ENCODE results near the gene HSDL2.
"Not testable (repeated sequence)": the region's sequence is repeated elsewhere in the genome, so short reads cannot be mapped to it uniquely, and the experiment has no call there.

The HSDL2 gene

GRCh38 chr9:112408275-112408674 is 28.4 kb downstream of the HSDL2 start:
- ChIA-PET POLR2A (no interaction called here), CTCF (no interaction called here)
- Histone ChIP-seq H3K27me3 (replicated peaks in 2 of 5; ENCODE audit: control insufficient read depth in 4 of 5, insufficient read depth in 5 of 5, low read length in 4 of 5) (no peaks in the 10 kb centered on the region), H3K36me3 (ENCODE audit: control insufficient read depth in 4 of 4, insufficient read depth in 4 of 4, low read length in 3 of 4) (peaks cover 4 to 21% (median 18%) of the 10 kb centered on the region in 4 experiments), H3K4me1 (ENCODE audit: control extremely low read depth in 1 of 4, control insufficient read depth in 4 of 4, insufficient read depth in 4 of 4, low read length in 3 of 4) (no peaks in the 10 kb centered on the region), H3K9me3 (ENCODE audit: control extremely low read depth in 1 of 5, control insufficient read depth in 4 of 5, insufficient read depth in 2 of 5, low read depth in 1 of 5, low read length in 4 of 5) (no peaks in the 10 kb centered on the region), H3K27ac (ENCODE audit: insufficient read depth in 1 of 2, low read depth in 1 of 2, low read length in 2 of 2, poor library complexity in 1 of 2, severe bottlenecking in 2 of 2) (no peak overlapping the region), H3K4me3 (ENCODE audit: control insufficient read depth in 1 of 7, extremely low read depth in 1 of 7, insufficient read depth in 4 of 7, low read depth in 2 of 7, low read length in 6 of 7) (no peak overlapping the region)
- WGBS (ENCODE audit: insufficient coverage), result no CpG with 5 or more reads among the region's 3 CpGs
- peak in 1 of 3 donors; percentile 13 for DNase-seq

- H3K4me3 ChIP-seq (ENCODE audit: control insufficient read depth in 1 of 7, extremely low read depth in 1 of 7, insufficient read depth in 4 of 7, low read depth in 2 of 7, low read length in 6 of 7), result no peak overlapping the region
- no peaks in the 10 kb centered on the region for H3K4me1 ChIP-seq (ENCODE audit: control extremely low read depth in 1 of 4, control insufficient read depth in 4 of 4, insufficient read depth in 4 of 4, low read length in 3 of 4)
- DNase-seq, result peak in 1 of 3 donors; percentile 3
- H3K36me3 ChIP-seq (ENCODE audit: control insufficient read depth in 4 of 4, insufficient read depth in 4 of 4, low read length in 3 of 4), result peaks cover 4 to 21% (median 18%) of the 10 kb centered on the region in 4 experiments
- ChIA-PET CTCF (no interaction called here), POLR2A (interaction anchor here (0.7 kb wide), 1 partner anchor 1648 kb away, joined by 5 read pairs; no protein-coding TSS in a partner anchor)
- no peak overlapping the region for H3K27ac ChIP-seq (ENCODE audit: insufficient read depth in 1 of 2, low read depth in 1 of 2, low read length in 2 of 2, poor library complexity in 1 of 2, severe bottlenecking in 2 of 2)
- H3K27me3 ChIP-seq (replicated peaks in 2 of 5; ENCODE audit: control insufficient read depth in 4 of 5, insufficient read depth in 5 of 5, low read length in 4 of 5), result no peaks in the 10 kb centered on the region
- WGBS (ENCODE audit: insufficient coverage), result 80% methylated on average over 1 of the region's 4 CpGs
- H3K9me3 ChIP-seq (ENCODE audit: control extremely low read depth in 1 of 5, control insufficient read depth in 4 of 5, insufficient read depth in 2 of 5, low read depth in 1 of 5, low read length in 4 of 5), result no peaks in the 10 kb centered on the region
Measured at GRCh38 chr9:112408819-112409218, 28.9 kb downstream of the HSDL2 start.

- Histone ChIP-seq H3K36me3 (ENCODE audit: control insufficient read depth in 4 of 4, insufficient read depth in 4 of 4, low read length in 3 of 4) (peaks cover 4 to 21% (median 18%) of the 10 kb centered on the region in 4 experiments), H3K27me3 (replicated peaks in 2 of 5; ENCODE audit: control insufficient read depth in 4 of 5, insufficient read depth in 5 of 5, low read length in 4 of 5) (no peaks in the 10 kb centered on the region), H3K4me3 (ENCODE audit: control insufficient read depth in 1 of 7, extremely low read depth in 1 of 7, insufficient read depth in 4 of 7, low read depth in 2 of 7, low read length in 6 of 7) (no peak overlapping the region), H3K27ac (ENCODE audit: insufficient read depth in 1 of 2, low read depth in 1 of 2, low read length in 2 of 2, poor library complexity in 1 of 2, severe bottlenecking in 2 of 2) (no peak overlapping the region), H3K9me3 (ENCODE audit: control extremely low read depth in 1 of 5, control insufficient read depth in 4 of 5, insufficient read depth in 2 of 5, low read depth in 1 of 5, low read length in 4 of 5) (no peaks in the 10 kb centered on the region), H3K4me1 (ENCODE audit: control extremely low read depth in 1 of 4, control insufficient read depth in 4 of 4, insufficient read depth in 4 of 4, low read length in 3 of 4) (no peaks in the 10 kb centered on the region)
- 80% methylated on average over 1 of the region's 4 CpGs for WGBS (ENCODE audit: insufficient coverage)
- ChIA-PET POLR2A (no interaction called here), CTCF (no interaction called here)
- DNase-seq, result no peak
Measured at GRCh38 chr9:112409758-112410157, 29.9 kb downstream of the HSDL2 start.

DNA sequence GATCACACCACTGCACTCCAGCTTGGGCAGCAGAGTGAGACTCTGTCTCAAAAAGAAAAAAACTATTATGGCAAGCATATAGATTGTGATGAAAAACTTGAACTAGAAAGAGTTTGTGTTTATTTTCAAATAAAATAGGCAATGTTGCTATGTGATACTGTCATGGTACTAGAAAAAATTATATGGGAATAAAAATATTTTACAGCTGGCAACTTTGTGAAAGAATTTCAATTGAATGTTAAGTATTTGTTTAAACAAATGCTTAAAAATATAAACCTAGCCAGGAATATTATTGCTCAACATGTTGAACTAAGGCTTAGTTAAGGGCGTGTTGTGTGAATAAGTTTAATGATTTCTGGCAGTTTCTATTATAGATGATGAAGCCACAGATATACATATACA is 31.7 kb downstream of the HSDL2 start:
- Histone ChIP-seq H3K36me3 (ENCODE audit: control insufficient read depth in 4 of 4, insufficient read depth in 4 of 4, low read length in 3 of 4) (peaks cover 4 to 21% (median 17%) of the 10 kb centered on the region in 4 experiments), H3K9me3 (ENCODE audit: control extremely low read depth in 1 of 5, control insufficient read depth in 4 of 5, insufficient read depth in 2 of 5, low read depth in 1 of 5, low read length in 4 of 5) (no peaks in the 10 kb centered on the region), H3K27ac (ENCODE audit: insufficient read depth in 1 of 2, low read depth in 1 of 2, low read length in 2 of 2, poor library complexity in 1 of 2, severe bottlenecking in 2 of 2) (no peak overlapping the region), H3K4me1 (ENCODE audit: control extremely low read depth in 1 of 4, control insufficient read depth in 4 of 4, insufficient read depth in 4 of 4, low read length in 3 of 4) (no peaks in the 10 kb centered on the region), H3K4me3 (ENCODE audit: control insufficient read depth in 1 of 7, extremely low read depth in 1 of 7, insufficient read depth in 4 of 7, low read depth in 2 of 7, low read length in 6 of 7) (no peak overlapping the region), H3K27me3 (replicated peaks in 2 of 5; ENCODE audit: control insufficient read depth in 4 of 5, insufficient read depth in 5 of 5, low read length in 4 of 5) (no peaks in the 10 kb centered on the region)
- POLR2A ChIA-PET, result no interaction called here
- no peak for DNase-seq
- CTCF ChIA-PET, result no interaction called here
- WGBS (ENCODE audit: insufficient coverage), result no CpG with 5 or more reads among the region's 1 CpG

DNA sequence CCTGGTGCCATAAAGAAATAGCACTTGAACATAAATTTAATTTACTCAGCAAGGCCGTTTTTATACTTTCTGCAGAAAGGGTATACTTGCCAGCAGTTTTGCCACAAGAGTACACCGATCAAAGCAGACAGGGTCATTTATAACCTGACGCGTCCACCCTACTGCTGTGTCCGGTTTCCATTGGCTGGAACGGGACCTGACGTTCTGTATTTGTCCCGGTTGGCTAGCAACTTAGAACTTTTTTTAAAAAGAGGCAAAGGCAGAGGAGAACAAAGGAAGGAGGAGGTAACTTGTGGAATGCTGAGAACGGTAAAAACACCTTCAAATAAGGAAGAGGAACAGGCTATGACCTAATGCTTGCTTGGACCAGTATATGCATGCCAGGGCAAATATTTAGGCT is 33.8 kb downstream of the HSDL2 start:
- WGBS (ENCODE audit: insufficient coverage), result 95% methylated on average over 8 of the region's 9 CpGs

GRCh38 chr9:112420208-112420607 is 40.3 kb downstream of the HSDL2 start:
- no CpG with 5 or more reads among the region's 2 CpGs for WGBS (ENCODE audit: insufficient coverage)
- Histone ChIP-seq H3K27me3 (replicated peaks in 2 of 5; ENCODE audit: control insufficient read depth in 4 of 5, insufficient read depth in 5 of 5, low read length in 4 of 5) (no peaks in the 10 kb centered on the region), H3K4me1 (ENCODE audit: control extremely low read depth in 1 of 4, control insufficient read depth in 4 of 4, insufficient read depth in 4 of 4, low read length in 3 of 4) (no peaks in the 10 kb centered on the region), H3K36me3 (ENCODE audit: control insufficient read depth in 4 of 4, insufficient read depth in 4 of 4, low read length in 3 of 4) (peaks cover 0 to 14% (median 4%) of the 10 kb centered on the region in 4 experiments), H3K9me3 (ENCODE audit: control extremely low read depth in 1 of 5, control insufficient read depth in 4 of 5, insufficient read depth in 2 of 5, low read depth in 1 of 5, low read length in 4 of 5) (no peaks in the 10 kb centered on the region), H3K27ac (ENCODE audit: insufficient read depth in 1 of 2, low read depth in 1 of 2, low read length in 2 of 2, poor library complexity in 1 of 2, severe bottlenecking in 2 of 2) (no peak overlapping the region), H3K4me3 (ENCODE audit: control insufficient read depth in 1 of 7, extremely low read depth in 1 of 7, insufficient read depth in 4 of 7, low read depth in 2 of 7, low read length in 6 of 7) (no peak overlapping the region)
- ChIA-PET POLR2A (no interaction called here), CTCF (no interaction called here)
- DNase-seq, result no peak

More for the DNA sequence above, 33.8 kb downstream of the HSDL2 start:
- H3K27me3 ChIP-seq (replicated peaks in 2 of 5; ENCODE audit: control insufficient read depth in 4 of 5, insufficient read depth in 5 of 5, low read length in 4 of 5); H3K4me3 ChIP-seq (ENCODE audit: control insufficient read depth in 1 of 7, extremely low read depth in 1 of 7, insufficient read depth in 4 of 7, low read depth in 2 of 7, low read length in 6 of 7); H3K27ac ChIP-seq (ENCODE audit: insufficient read depth in 1 of 2, low read depth in 1 of 2, low read length in 2 of 2, poor library complexity in 1 of 2, severe bottlenecking in 2 of 2); POLR2A ChIA-PET; H3K4me1 ChIP-seq (ENCODE audit: control extremely low read depth in 1 of 4, control insufficient read depth in 4 of 4, insufficient read depth in 4 of 4, low read length in 3 of 4); DNase-seq; H3K9me3 ChIP-seq (ENCODE audit: control extremely low read depth in 1 of 5, control insufficient read depth in 4 of 5, insufficient read depth in 2 of 5, low read depth in 1 of 5, low read length in 4 of 5): not testable (repeated sequence)
- peaks cover 2 to 10% (median 2%) of the 10 kb centered on the region in 4 experiments for H3K36me3 ChIP-seq (ENCODE audit: control insufficient read depth in 4 of 4, insufficient read depth in 4 of 4, low read length in 3 of 4)
- CTCF ChIA-PET, result interaction anchor here (1.1 kb wide), 1 partner anchor 1209 kb away, joined by 3 read pairs; no protein-coding TSS in a partner anchor

GRCh38 chr9:112421771-112422222 is 41.9 kb downstream of the HSDL2 start:
- Histone ChIP-seq H3K27me3 (replicated peaks in 2 of 5; ENCODE audit: control insufficient read depth in 4 of 5, insufficient read depth in 5 of 5, low read length in 4 of 5) (no peaks in the 10 kb centered on the region), H3K27ac (ENCODE audit: insufficient read depth in 1 of 2, low read depth in 1 of 2, low read length in 2 of 2, poor library complexity in 1 of 2, severe bottlenecking in 2 of 2) (no peak overlapping the region), H3K9me3 (ENCODE audit: control extremely low read depth in 1 of 5, control insufficient read depth in 4 of 5, insufficient read depth in 2 of 5, low read depth in 1 of 5, low read length in 4 of 5) (no peaks in the 10 kb centered on the region), H3K36me3 (ENCODE audit: control insufficient read depth in 4 of 4, insufficient read depth in 4 of 4, low read length in 3 of 4) (peaks cover 0 to 14% (median 5%) of the 10 kb centered on the region in 4 experiments), H3K4me1 (ENCODE audit: control extremely low read depth in 1 of 4, control insufficient read depth in 4 of 4, insufficient read depth in 4 of 4, low read length in 3 of 4) (no peaks in the 10 kb centered on the region), H3K4me3 (ENCODE audit: control insufficient read depth in 1 of 7, extremely low read depth in 1 of 7, insufficient read depth in 4 of 7, low read depth in 2 of 7, low read length in 6 of 7) (no peak overlapping the region)
- 93% methylated on average over 2 of the region's 5 CpGs for WGBS (ENCODE audit: insufficient coverage)
- CTCF ChIA-PET, result no interaction called here
- POLR2A ChIA-PET, result no interaction called here
- DNase-seq, result no peak

Data from common myeloid progenitor, CD34-positive (primary cell).